Liver (tissue), 9 donors: ENCODE data around the gene NPAS2. TPM values are rescaled to one million over a fixed set of nuclear protein-coding genes. Genes with fewer than 3 reads are reported as not detected.

Source experiments
- DNase-seq: peaks from one replicate; pipeline ENCODE4 v3.0.0-alpha.2; 2017; ENCODE audit warnings: low spot score
- H3K27ac ChIP-seq, 2 donors: one replicate each; pipeline ENCODE4 v1.7.0; 2013; ENCODE audit warnings: inconsistent platforms in 2 of 2, low read length in 2 of 2, control low read depth in 1 of 2, low read depth in 1 of 2, mild to moderate bottlenecking in 1 of 2
- H3K27me3 ChIP-seq, 4 donors: one replicate each; pipeline versions ENCODE4 v1.6.1 to v1.7.0; 2013; ENCODE audit warnings: low read length in 3 of 4, inconsistent platforms in 1 of 4, mild to moderate bottlenecking in 1 of 4, moderate library complexity in 1 of 4; ENCODE audit not compliant: control insufficient read depth in 4 of 4, insufficient read depth in 4 of 4
- H3K36me3 ChIP-seq, 4 donors: one replicate each; pipeline versions ENCODE4 v1.6.1 to v1.7.0; 2013; ENCODE audit warnings: low read length in 3 of 4, mild to moderate bottlenecking in 3 of 4, low read depth in 1 of 4, moderate library complexity in 1 of 4; ENCODE audit not compliant: control insufficient read depth in 4 of 4, insufficient read depth in 3 of 4
- H3K4me1 ChIP-seq, 4 donors: one replicate each; pipeline versions ENCODE4 v1.6.1 to v1.7.0; 2013; ENCODE audit warnings: low read length in 3 of 4, mild to moderate bottlenecking in 3 of 4, moderate library complexity in 1 of 4; ENCODE audit not compliant: control insufficient read depth in 4 of 4, insufficient read depth in 4 of 4
- H3K4me3 ChIP-seq, 3 donors: one replicate each; pipeline versions ENCODE4 v1.6.1 to v1.7.0; 2013; ENCODE audit warnings: low read length in 3 of 3, control low read depth in 1 of 3, low read depth in 1 of 3, mild to moderate bottlenecking in 1 of 3
- H3K9ac ChIP-seq, 2 donors: one replicate each; pipeline ENCODE4 v1.7.0; 2013; ENCODE audit warnings: low read length in 2 of 2, mild to moderate bottlenecking in 2 of 2, moderate library complexity in 2 of 2, control low read depth in 1 of 2, low read depth in 1 of 2
- H3K9me3 ChIP-seq, 4 donors: one replicate each; pipeline versions ENCODE4 v1.6.1 to v1.7.0; 2013; ENCODE audit warnings: low read length in 3 of 4; ENCODE audit not compliant: control insufficient read depth in 4 of 4
- EGR1 ChIP-seq, 2 donors: IDR thresholded peaks; 2 replicates each; pipeline ENCODE4 v1.6.1; 2016 to 2018; ENCODE audit warnings: antibody characterized with exemption in 2 of 2, low read depth in 2 of 2
- FOXA1 ChIP-seq: IDR thresholded peaks from 2 replicates; pipeline ENCODE4 v1.6.1; 2016; ENCODE audit warnings: antibody characterized with exemption
- FOXA2 ChIP-seq: IDR thresholded peaks from 2 replicates; pipeline ENCODE4 v1.6.1; 2016; ENCODE audit warnings: antibody characterized with exemption
- GABPA ChIP-seq, 2 donors: IDR thresholded peaks in 1 of 2; conservative IDR thresholded peaks in 1 of 2; 2 replicates each; pipeline ENCODE4 v1.6.1; 2016; ENCODE audit warnings: antibody characterized with exemption in 2 of 2, mild to moderate bottlenecking in 1 of 2, moderate library complexity in 1 of 2
- HNF4A ChIP-seq, 2 donors: conservative IDR thresholded peaks; 2 replicates each; pipeline ENCODE4 v1.6.1; 2016; ENCODE audit warnings: antibody characterized with exemption in 2 of 2, mild to moderate bottlenecking in 2 of 2
- HNF4G ChIP-seq: IDR thresholded peaks from 2 replicates; pipeline ENCODE4 v1.6.1; 2016; ENCODE audit warnings: antibody characterized with exemption
- JUND ChIP-seq, 2 donors: IDR thresholded peaks; 2 replicates each; pipeline ENCODE4 v1.6.1; 2016; ENCODE audit warnings: antibody characterized with exemption in 2 of 2
- NR2F2 ChIP-seq: IDR thresholded peaks from 2 replicates; pipeline ENCODE4 v1.6.1; 2016; ENCODE audit warnings: antibody characterized with exemption
- RAD21 ChIP-seq, 2 donors: IDR thresholded peaks; 2 replicates each; pipeline ENCODE4 v1.6.1; 2016; ENCODE audit warnings: antibody characterized with exemption in 2 of 2, mild to moderate bottlenecking in 2 of 2
- RXRA ChIP-seq, 2 donors: IDR thresholded peaks; 2 replicates each; pipeline ENCODE4 v1.6.1; 2017 to 2018; ENCODE audit warnings: antibody characterized with exemption in 2 of 2, mild to moderate bottlenecking in 1 of 2
- SP1 ChIP-seq: IDR thresholded peaks from 2 replicates; pipeline ENCODE4 v1.6.1; 2018; ENCODE audit warnings: antibody characterized with exemption, mild to moderate bottlenecking
- TAF1 ChIP-seq: conservative IDR thresholded peaks from 2 replicates; pipeline ENCODE4 v1.6.1; 2016; ENCODE audit warnings: antibody characterized with exemption, mild to moderate bottlenecking
- YY1 ChIP-seq: IDR thresholded peaks from 2 replicates; pipeline ENCODE4 v1.6.1; 2016; ENCODE audit warnings: antibody characterized with exemption, mild to moderate bottlenecking
- WGBS: extraction: QIAGEN DNeasy Blood & Tissue Kit; methylation state at CpG from one replicate; pipeline ENCODE4 v1.1.7; 2013; 5-methylcytosine and 5-hydroxymethylcytosine counted together
- polyA plus RNA-seq, 2 donors: library from polyadenylated mRNA; stranded (reverse) in 1 of 2; unstranded in 1 of 2; fragments of 200-250 nt in 1 of 2; fragments of >200 nt in 1 of 2; fragmentation: Nextera tagmentation in 1 of 2; extraction: Ambion mirVana in 1 of 2; gene quantifications; one replicate each; pipeline versions ENCODE4 v1.2.1 to v1.2.3, GENCODE V29; 2013 to 2015
- total RNA-seq, 2 donors: library from RNA; depleted of rRNA; stranded (reverse); fragments of >200 nt; gene quantifications; one replicate each; pipeline ENCODE4 v1.2.3, GENCODE V29; 2014
- TF ChIP-seq, protein P1 (sequence below): IDR thresholded peaks from 2 replicates; pipeline ENCODE4 v1.6.1; 2016; ENCODE audit warnings: antibody characterized with exemption
- TF ChIP-seq, protein P2 (sequence below): IDR thresholded peaks from 2 replicates; pipeline ENCODE4 v1.6.1; 2016; ENCODE audit warnings: antibody characterized with exemption
- TF ChIP-seq, protein P3 (sequence below): fragments of 150-350 bp; IDR thresholded peaks from 2 replicates; pipeline ENCODE4 v1.5.1; 2017; ENCODE audit warnings: improper control_type of control experiment, low read depth, low read length; ENCODE audit not compliant: missing input control
- TF ChIP-seq, protein P4 (sequence below): IDR thresholded peaks from 2 replicates; pipeline ENCODE4 v1.6.1; 2016; ENCODE audit warnings: antibody characterized with exemption, mild to moderate bottlenecking
- donor health status: healthy.
- donor health status: healthy.
- donor health status: healthy.
- donor health status: healthy.
- donor health status: healthy.

Gene NPAS2
- total and polyA plus RNA-seq, 4 donors: 0.33 to 24.3 (median 6.6) TPM

DNA sequence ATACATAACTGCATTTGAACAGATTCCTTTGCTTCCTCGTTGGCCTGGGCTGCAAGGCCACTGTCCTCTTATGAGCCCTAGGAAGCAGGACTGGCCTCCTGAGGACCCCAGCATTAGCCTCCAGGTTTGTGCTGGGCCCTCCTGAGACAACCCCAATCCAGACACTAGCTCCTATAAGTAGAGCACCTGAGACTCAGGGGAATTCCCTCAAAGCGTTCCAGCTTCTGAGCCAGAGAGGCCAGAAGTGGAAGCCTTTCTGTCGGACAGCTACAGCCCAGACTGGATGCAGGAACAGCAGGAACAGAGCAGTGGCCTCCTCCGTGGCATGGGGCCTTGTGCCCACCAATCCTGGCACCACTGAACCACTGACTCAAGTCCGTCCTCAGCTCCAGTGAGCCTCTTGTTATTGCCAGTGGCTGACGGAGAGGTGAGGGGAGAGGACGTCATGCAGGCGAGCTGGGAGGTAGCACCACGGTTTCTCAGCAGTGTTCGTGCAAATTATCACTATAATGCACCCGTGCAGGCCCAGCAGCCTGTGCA is 67.2 kb downstream of the NPAS2 start:
- Histone ChIP-seq H3K36me3 (no peaks in the 10 kb centered on the region), H3K9me3 (no peaks in the 10 kb centered on the region), H3K27ac (no peak overlapping the region), H3K9ac (no peak overlapping the region), H3K4me3 (no peak overlapping the region), H3K4me1 (peaks cover 10 to 18% (median 13%) of the 10 kb centered on the region in 4 donors), H3K27me3 (no peaks in the 10 kb centered on the region)
- no peak for TF ChIP-seq RXRA (IDR thresholded peaks at IDR 0.05)
- no peak for TF ChIP-seq FOXA1
- no peak for TF ChIP-seq FOXA2
- TF ChIP-seq JUND (IDR thresholded peaks at IDR 0.05): no peak
- WGBS: 91% methylated on average over 11 of the region's 11 CpGs
- no peak for DNase-seq

DNA sequence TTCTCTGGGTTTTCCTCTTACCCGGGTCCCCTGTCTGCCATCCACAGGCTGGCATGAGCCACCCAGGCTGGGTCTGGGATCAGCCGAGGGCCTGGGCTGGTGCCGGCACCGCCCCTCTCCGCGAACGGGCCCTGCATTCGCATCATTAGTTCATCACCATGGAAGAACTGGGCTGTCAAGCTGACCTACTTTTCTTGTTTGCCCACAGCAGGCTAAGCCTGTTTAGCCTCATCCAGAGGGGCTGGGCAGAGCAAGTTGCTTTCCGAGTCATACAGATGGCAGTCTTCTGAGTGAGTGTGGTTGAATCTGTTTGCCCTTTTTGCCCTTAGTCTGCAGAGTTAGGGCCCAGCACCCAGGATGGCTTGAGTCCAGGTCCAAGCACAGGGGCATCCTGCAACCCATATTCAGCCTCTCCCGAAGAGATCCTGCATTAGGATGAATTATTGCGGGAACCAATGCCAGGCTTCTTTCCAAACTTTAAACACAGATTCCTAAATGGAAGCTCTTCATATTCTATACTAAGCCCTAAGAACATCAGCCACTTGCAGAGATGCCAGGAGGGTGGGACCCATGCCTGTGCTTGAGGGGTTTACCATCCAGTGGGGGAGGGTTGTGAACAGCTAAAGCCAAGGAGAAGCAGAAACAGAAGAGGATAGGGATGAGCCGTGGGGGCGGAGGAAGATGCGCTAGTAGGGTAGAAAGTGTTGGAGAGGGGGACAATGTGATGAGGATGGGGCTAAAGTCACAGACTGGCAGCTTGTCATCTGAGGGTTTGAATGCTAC is 68.0 kb downstream of the NPAS2 start:
- Histone ChIP-seq H3K27me3 (no peaks in the 10 kb centered on the region), H3K27ac (no peak overlapping the region), H3K9ac (no peak overlapping the region), H3K4me1 (peaks cover 6 to 13% (median 8%) of the 10 kb centered on the region in 4 donors), H3K4me3 (no peak overlapping the region), H3K9me3 (no peaks in the 10 kb centered on the region), H3K36me3 (no peaks in the 10 kb centered on the region)
- DNase-seq: no peak
- TF ChIP-seq HNF4A (conservative IDR thresholded peaks at IDR 0.05) (no peak), EGR1 (IDR thresholded peaks at IDR 0.05; ENCODE audit: low read depth in 2 of 2) (no peak), FOXA2 (no peak), YY1 (no peak), GABPA (IDR thresholded peaks at IDR 0.05 in 1 of 2, conservative IDR thresholded peaks at IDR 0.05 in 1 of 2) (no peak), SP1 (no peak), HNF4G (no peak)
- TF ChIP-seq, protein P1, sequence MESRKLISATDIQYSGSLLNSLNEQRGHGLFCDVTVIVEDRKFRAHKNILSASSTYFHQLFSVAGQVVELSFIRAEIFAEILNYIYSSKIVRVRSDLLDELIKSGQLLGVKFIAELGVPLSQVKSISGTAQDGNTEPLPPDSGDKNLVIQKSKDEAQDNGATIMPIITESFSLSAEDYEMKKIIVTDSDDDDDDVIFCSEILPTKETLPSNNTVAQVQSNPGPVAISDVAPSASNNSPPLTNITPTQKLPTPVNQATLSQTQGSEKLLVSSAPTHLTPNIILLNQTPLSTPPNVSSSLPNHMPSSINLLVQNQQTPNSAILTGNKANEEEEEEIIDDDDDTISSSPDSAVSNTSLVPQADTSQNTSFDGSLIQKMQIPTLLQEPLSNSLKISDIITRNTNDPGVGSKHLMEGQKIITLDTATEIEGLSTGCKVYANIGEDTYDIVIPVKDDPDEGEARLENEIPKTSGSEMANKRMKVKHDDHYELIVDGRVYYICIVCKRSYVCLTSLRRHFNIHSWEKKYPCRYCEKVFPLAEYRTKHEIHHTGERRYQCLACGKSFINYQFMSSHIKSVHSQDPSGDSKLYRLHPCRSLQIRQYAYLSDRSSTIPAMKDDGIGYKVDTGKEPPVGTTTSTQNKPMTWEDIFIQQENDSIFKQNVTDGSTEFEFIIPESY: no peak
- TF ChIP-seq, protein P2, sequence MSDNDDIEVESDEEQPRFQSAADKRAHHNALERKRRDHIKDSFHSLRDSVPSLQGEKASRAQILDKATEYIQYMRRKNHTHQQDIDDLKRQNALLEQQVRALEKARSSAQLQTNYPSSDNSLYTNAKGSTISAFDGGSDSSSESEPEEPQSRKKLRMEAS: no peak
- TF ChIP-seq, protein P3, sequence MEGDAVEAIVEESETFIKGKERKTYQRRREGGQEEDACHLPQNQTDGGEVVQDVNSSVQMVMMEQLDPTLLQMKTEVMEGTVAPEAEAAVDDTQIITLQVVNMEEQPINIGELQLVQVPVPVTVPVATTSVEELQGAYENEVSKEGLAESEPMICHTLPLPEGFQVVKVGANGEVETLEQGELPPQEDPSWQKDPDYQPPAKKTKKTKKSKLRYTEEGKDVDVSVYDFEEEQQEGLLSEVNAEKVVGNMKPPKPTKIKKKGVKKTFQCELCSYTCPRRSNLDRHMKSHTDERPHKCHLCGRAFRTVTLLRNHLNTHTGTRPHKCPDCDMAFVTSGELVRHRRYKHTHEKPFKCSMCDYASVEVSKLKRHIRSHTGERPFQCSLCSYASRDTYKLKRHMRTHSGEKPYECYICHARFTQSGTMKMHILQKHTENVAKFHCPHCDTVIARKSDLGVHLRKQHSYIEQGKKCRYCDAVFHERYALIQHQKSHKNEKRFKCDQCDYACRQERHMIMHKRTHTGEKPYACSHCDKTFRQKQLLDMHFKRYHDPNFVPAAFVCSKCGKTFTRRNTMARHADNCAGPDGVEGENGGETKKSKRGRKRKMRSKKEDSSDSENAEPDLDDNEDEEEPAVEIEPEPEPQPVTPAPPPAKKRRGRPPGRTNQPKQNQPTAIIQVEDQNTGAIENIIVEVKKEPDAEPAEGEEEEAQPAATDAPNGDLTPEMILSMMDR: no peak
- 92% methylated on average over 14 of the region's 14 CpGs for WGBS

DNA sequence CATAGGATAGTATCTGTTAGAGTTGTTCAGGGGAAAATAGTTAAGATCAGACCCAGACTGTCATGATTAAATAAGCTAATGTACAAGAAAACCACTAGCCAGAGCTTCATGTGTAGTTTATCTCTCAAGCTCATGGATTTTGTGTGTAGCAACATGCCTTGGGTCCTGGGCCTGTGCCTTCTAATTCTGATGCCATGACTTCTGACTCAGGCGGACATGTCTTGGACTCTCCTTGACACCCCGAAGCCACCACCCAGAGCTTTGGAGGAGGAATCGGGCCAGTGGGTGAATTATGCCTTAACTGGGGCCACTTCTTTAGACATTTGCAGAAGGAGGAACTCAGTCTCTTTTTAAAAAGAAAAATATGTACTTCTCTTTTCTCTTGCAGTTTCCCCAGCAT is 68.7 kb downstream of the NPAS2 start:
- Histone ChIP-seq H3K9me3 (no peaks in the 10 kb centered on the region), H3K4me3 (no peak overlapping the region), H3K36me3 (no peaks in the 10 kb centered on the region), H3K27me3 (no peaks in the 10 kb centered on the region), H3K27ac (no peak overlapping the region), H3K4me1 (peaks cover 2 to 7% (median 4%) of the 10 kb centered on the region in 4 donors), H3K9ac (no peak overlapping the region)
- WGBS: 88% methylated on average over 3 of the region's 3 CpGs
- no peak for DNase-seq
- no peak for TF ChIP-seq YY1
- TF ChIP-seq, protein P4, sequence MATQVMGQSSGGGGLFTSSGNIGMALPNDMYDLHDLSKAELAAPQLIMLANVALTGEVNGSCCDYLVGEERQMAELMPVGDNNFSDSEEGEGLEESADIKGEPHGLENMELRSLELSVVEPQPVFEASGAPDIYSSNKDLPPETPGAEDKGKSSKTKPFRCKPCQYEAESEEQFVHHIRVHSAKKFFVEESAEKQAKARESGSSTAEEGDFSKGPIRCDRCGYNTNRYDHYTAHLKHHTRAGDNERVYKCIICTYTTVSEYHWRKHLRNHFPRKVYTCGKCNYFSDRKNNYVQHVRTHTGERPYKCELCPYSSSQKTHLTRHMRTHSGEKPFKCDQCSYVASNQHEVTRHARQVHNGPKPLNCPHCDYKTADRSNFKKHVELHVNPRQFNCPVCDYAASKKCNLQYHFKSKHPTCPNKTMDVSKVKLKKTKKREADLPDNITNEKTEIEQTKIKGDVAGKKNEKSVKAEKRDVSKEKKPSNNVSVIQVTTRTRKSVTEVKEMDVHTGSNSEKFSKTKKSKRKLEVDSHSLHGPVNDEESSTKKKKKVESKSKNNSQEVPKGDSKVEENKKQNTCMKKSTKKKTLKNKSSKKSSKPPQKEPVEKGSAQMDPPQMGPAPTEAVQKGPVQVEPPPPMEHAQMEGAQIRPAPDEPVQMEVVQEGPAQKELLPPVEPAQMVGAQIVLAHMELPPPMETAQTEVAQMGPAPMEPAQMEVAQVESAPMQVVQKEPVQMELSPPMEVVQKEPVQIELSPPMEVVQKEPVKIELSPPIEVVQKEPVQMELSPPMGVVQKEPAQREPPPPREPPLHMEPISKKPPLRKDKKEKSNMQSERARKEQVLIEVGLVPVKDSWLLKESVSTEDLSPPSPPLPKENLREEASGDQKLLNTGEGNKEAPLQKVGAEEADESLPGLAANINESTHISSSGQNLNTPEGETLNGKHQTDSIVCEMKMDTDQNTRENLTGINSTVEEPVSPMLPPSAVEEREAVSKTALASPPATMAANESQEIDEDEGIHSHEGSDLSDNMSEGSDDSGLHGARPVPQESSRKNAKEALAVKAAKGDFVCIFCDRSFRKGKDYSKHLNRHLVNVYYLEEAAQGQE: no peak
- TF ChIP-seq EGR1 (IDR thresholded peaks at IDR 0.05; ENCODE audit: low read depth in 2 of 2): no peak
- no peak for TF ChIP-seq FOXA1
- TF ChIP-seq, protein P1: no peak
- no peak for TF ChIP-seq TAF1
- no peak for TF ChIP-seq HNF4A (conservative IDR thresholded peaks at IDR 0.05)
- TF ChIP-seq NR2F2: no peak
- no peak for TF ChIP-seq RAD21 (IDR thresholded peaks at IDR 0.05)
- no peak for TF ChIP-seq FOXA2
